Measurements from ENCODE around the gene KIFBP. TPM values are rescaled to one million over a fixed set of nuclear protein-coding genes. Genes with fewer than 3 reads are reported as not detected.

The KIFBP gene, protein sequence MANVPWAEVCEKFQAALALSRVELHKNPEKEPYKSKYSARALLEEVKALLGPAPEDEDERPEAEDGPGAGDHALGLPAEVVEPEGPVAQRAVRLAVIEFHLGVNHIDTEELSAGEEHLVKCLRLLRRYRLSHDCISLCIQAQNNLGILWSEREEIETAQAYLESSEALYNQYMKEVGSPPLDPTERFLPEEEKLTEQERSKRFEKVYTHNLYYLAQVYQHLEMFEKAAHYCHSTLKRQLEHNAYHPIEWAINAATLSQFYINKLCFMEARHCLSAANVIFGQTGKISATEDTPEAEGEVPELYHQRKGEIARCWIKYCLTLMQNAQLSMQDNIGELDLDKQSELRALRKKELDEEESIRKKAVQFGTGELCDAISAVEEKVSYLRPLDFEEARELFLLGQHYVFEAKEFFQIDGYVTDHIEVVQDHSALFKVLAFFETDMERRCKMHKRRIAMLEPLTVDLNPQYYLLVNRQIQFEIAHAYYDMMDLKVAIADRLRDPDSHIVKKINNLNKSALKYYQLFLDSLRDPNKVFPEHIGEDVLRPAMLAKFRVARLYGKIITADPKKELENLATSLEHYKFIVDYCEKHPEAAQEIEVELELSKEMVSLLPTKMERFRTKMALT
- polyA plus RNA-seq (2012; rRNA removed) = 16.9 and 18.3 TPM in 2 replicates
- 20.0 and 23.5 TPM in 2 replicates for polyA plus RNA-seq (2012; cell fraction: cytosol; rRNA removed)
- 18.0 and 28.2 TPM in 2 replicates for polyA plus RNA-seq (2012; cell fraction: nucleus; rRNA removed)

DNA sequence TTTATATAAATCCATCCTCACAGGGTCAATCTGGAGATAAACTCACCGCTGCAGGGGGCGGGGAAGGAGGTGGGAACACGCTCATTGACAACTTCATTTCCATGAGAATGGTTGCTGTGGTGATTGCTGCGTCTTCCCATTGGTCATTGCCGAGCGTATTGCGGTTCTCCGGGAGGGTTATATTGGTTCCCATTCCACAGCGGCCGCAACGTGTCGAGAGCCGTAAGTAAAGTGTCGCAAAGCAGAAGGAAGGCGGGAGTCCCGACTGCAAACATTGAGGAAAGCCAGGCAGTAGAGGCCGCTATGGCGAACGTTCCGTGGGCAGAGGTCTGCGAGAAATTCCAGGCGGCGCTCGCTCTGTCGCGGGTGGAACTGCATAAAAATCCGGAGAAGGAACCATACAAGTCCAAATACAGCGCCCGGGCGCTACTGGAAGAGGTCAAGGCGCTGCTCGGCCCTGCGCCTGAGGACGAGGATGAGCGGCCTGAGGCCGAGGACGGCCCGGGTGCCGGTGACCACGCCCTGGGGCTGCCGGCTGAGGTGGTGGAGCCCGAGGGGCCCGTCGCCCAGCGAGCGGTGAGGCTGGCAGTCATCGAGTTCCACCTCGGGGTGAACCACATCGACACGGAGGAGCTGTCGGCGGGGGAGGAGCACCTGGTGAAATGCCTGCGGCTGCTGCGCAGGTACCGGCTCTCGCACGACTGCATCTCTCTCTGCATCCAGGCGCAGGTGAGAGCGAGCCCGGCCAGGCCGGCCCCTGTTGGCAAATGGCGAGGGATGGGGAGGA lies at the start of gene KIFBP:
Gene KIFBP, plus strand, starts transcription at position 274 of the 787 bp plus-strand sequence. Its CDS starts 30 bp downstream, at position 304.
- Histone ChIP-seq H3K4me3 (ENCODE audit: low read depth in 2 of 2, low read length in 1 of 2) (peak within 1 kb of the TSS; percentile 78 to 86), H4K20me1 (ENCODE audit: insufficient read depth) (0 out of 2 replicates have a peak, but pooled peaks cover 3% of the 10 kb centered on the region), H3K79me2 (ENCODE audit: insufficient read depth) (peaks cover 50% of the 10 kb centered on the region), H3K9me3 (no peaks in the 10 kb centered on the region), H3K27me3 (ENCODE audit: insufficient read depth) (no peaks in the 10 kb centered on the region), H3K4me1 (ENCODE audit: control insufficient read depth in 1 of 2, insufficient read depth in 2 of 2, low read depth in 1 of 2, low read length in 1 of 2) (peaks cover 13 to 16% of the 10 kb centered on the region in 2 experiments; a peak in 3 of 4 replicates), H3K36me3 (replicated peaks in 1 of 2; ENCODE audit: control insufficient read depth in 1 of 2, insufficient read depth in 2 of 2, low read length in 1 of 2) (peaks cover 19 to 28% of the 10 kb centered on the region in 2 experiments), H3K9ac (peak within 1 kb of the TSS; percentile 85), H3K9me2 (no peaks in the 10 kb centered on the region), H3F3A (replicated peaks; ENCODE audit: insufficient read depth) (peaks cover 39% of the 10 kb centered on the region), H2AFZ (ENCODE audit: low read depth) (peak within 1 kb of the TSS; percentile 85), H3K4me2 (peak within 1 kb of the TSS; percentile 81), H3K27ac (ENCODE audit: low read depth in 2 of 2, low read length in 1 of 2) (peak within 1 kb of the TSS; percentile 71 to 81)
- DNase-seq = peak; percentile 92
- POLR2A ChIA-PET = interaction anchor here (1.2 kb wide), 1 partner anchor 33 kb away, joined by 3 read pairs; the partner anchor contains the start of gene DDX21
- CTCF ChIA-PET = interaction anchor here (0.7 to 2.6 kb wide), 6 partner anchors 11 to 115 kb away, joined by 3 to 11 read pairs (median 3); no protein-coding TSS in a partner anchor
- WGBS (ENCODE audit: low lambda C conversion rate) = under 1% methylated on average over 30 of the region's 62 CpGs
- TF ChIP-seq FOSL2 (IDR thresholded peaks at IDR 0.05; ENCODE audit: borderline replicate concordance, low read depth) (no peak), TEAD4 (IDR thresholded peaks at IDR 0.05; ENCODE audit: borderline replicate concordance, insufficient read depth) (no peak), FOXM1 (IDR thresholded peaks at IDR 0.05; ENCODE audit: low read depth) (no peak), SIN3A (IDR thresholded peaks at IDR 0.05; ENCODE audit: borderline replicate concordance, low read depth, low read length) (peak; percentile 90; the same call in 1 of the 2 replicates), GABPA (IDR thresholded peaks at IDR 0.05; ENCODE audit: low read depth) (no peak), RAD21 (IDR thresholded peaks at IDR 0.05; ENCODE audit: low read length) (no peak), RXRA (IDR thresholded peaks at IDR 0.05; ENCODE audit: borderline replicate concordance, low read depth) (no peak), MEF2A (IDR thresholded peaks at IDR 0.05; ENCODE audit: borderline replicate concordance, low read depth) (no peak), FOXJ3 (CRISPR knock-in tag; IDR thresholded peaks at IDR 0.05) (no peak), TCF12 (IDR thresholded peaks at IDR 0.05) (peak; percentile 9; the same call in 1 of the 2 replicates), SMC3 (IDR thresholded peaks at IDR 0.05; ENCODE audit: low read depth, low read length) (no peak), RFX5 (IDR thresholded peaks at IDR 0.05; ENCODE audit: low read length) (peak; percentile 58), JUND (IDR thresholded peaks at IDR 0.05) (no peak), RCOR1 (IDR thresholded peaks at IDR 0.05; ENCODE audit: low read length) (peak; percentile 61)
- TF ChIP-seq, protein P1, sequence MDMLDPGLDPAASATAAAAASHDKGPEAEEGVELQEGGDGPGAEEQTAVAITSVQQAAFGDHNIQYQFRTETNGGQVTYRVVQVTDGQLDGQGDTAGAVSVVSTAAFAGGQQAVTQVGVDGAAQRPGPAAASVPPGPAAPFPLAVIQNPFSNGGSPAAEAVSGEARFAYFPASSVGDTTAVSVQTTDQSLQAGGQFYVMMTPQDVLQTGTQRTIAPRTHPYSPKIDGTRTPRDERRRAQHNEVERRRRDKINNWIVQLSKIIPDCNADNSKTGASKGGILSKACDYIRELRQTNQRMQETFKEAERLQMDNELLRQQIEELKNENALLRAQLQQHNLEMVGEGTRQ (IDR thresholded peaks at IDR 0.05; ENCODE audit: borderline replicate concordance, low read depth, low read length) = no peak
- TF ChIP-seq, protein P2, sequence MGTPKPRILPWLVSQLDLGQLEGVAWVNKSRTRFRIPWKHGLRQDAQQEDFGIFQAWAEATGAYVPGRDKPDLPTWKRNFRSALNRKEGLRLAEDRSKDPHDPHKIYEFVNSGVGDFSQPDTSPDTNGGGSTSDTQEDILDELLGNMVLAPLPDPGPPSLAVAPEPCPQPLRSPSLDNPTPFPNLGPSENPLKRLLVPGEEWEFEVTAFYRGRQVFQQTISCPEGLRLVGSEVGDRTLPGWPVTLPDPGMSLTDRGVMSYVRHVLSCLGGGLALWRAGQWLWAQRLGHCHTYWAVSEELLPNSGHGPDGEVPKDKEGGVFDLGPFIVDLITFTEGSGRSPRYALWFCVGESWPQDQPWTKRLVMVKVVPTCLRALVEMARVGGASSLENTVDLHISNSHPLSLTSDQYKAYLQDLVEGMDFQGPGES (IDR thresholded peaks at IDR 0.05; ENCODE audit: low read depth, low read length) = peak; percentile 55
- TF ChIP-seq, protein P3, sequence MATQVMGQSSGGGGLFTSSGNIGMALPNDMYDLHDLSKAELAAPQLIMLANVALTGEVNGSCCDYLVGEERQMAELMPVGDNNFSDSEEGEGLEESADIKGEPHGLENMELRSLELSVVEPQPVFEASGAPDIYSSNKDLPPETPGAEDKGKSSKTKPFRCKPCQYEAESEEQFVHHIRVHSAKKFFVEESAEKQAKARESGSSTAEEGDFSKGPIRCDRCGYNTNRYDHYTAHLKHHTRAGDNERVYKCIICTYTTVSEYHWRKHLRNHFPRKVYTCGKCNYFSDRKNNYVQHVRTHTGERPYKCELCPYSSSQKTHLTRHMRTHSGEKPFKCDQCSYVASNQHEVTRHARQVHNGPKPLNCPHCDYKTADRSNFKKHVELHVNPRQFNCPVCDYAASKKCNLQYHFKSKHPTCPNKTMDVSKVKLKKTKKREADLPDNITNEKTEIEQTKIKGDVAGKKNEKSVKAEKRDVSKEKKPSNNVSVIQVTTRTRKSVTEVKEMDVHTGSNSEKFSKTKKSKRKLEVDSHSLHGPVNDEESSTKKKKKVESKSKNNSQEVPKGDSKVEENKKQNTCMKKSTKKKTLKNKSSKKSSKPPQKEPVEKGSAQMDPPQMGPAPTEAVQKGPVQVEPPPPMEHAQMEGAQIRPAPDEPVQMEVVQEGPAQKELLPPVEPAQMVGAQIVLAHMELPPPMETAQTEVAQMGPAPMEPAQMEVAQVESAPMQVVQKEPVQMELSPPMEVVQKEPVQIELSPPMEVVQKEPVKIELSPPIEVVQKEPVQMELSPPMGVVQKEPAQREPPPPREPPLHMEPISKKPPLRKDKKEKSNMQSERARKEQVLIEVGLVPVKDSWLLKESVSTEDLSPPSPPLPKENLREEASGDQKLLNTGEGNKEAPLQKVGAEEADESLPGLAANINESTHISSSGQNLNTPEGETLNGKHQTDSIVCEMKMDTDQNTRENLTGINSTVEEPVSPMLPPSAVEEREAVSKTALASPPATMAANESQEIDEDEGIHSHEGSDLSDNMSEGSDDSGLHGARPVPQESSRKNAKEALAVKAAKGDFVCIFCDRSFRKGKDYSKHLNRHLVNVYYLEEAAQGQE (IDR thresholded peaks at IDR 0.05; ENCODE audit: low read depth, low read length) = 0 out of 2 replicates have a peak, but pooled peaks have one; percentile 27
- TF ChIP-seq, protein P4, sequence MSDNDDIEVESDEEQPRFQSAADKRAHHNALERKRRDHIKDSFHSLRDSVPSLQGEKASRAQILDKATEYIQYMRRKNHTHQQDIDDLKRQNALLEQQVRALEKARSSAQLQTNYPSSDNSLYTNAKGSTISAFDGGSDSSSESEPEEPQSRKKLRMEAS (IDR thresholded peaks at IDR 0.05; ENCODE audit: low read depth) = peak; percentile 72
- TF ChIP-seq, protein P5, sequence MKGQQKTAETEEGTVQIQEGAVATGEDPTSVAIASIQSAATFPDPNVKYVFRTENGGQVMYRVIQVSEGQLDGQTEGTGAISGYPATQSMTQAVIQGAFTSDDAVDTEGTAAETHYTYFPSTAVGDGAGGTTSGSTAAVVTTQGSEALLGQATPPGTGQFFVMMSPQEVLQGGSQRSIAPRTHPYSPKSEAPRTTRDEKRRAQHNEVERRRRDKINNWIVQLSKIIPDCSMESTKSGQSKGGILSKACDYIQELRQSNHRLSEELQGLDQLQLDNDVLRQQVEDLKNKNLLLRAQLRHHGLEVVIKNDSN (IDR thresholded peaks at IDR 0.05; ENCODE audit: borderline replicate concordance, low read depth) = no peak
- TF ChIP-seq, protein P6, sequence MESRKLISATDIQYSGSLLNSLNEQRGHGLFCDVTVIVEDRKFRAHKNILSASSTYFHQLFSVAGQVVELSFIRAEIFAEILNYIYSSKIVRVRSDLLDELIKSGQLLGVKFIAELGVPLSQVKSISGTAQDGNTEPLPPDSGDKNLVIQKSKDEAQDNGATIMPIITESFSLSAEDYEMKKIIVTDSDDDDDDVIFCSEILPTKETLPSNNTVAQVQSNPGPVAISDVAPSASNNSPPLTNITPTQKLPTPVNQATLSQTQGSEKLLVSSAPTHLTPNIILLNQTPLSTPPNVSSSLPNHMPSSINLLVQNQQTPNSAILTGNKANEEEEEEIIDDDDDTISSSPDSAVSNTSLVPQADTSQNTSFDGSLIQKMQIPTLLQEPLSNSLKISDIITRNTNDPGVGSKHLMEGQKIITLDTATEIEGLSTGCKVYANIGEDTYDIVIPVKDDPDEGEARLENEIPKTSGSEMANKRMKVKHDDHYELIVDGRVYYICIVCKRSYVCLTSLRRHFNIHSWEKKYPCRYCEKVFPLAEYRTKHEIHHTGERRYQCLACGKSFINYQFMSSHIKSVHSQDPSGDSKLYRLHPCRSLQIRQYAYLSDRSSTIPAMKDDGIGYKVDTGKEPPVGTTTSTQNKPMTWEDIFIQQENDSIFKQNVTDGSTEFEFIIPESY (IDR thresholded peaks at IDR 0.05; ENCODE audit: borderline replicate concordance, low read depth) = peak; percentile 50; the same call in 1 of the 2 replicates
